OCI-LY3 (cell line): Measurements from ENCODE around the gene DCHS2.

Experiments
- H2AFZ ChIP-seq: fragments of 200-600, 300-600 bp; shearing (Covaris generic); 2 replicates; pipeline ENCODE4 v1.6.0; 2014; ENCODE audit warnings: antibody characterized with exemption, low read depth, low read length
- H3K27ac ChIP-seq: fragments of 200-600, 300-600 bp; sonication (generic); 2 replicates; pipeline ENCODE4 v1.5.1; 2014; ENCODE audit warnings: mild to moderate bottlenecking, low read length, moderate library complexity, mixed read lengths
- H3K27me3 ChIP-seq: fragments of 200-600, 300-600 bp; sonication (generic); 2 replicates; pipeline ENCODE4 v1.6.1; 2014; ENCODE audit warnings: low read depth, low read length, mixed read lengths
- H3K36me3 ChIP-seq: fragments of 200-600, 300-600 bp; sonication (generic); replicated peaks from 2 replicates; pipeline ENCODE3; 2014; ENCODE audit warnings: low read depth, low read length, mixed read lengths
- H3K4me1 ChIP-seq: fragments of 300-600, 200-600 bp; sonication (generic); 2 replicates; pipeline ENCODE4 v1.6.1; 2014; ENCODE audit warnings: low read length, mixed read lengths
- H3K4me2 ChIP-seq: fragments of 200-600, 300-600 bp; sonication (generic); 2 replicates; pipeline ENCODE4 v1.6.1; 2014; ENCODE audit warnings: low read length, mixed read lengths
- H3K4me3 ChIP-seq: fragments of 300-600, 200-600 bp; sonication (generic); 2 replicates; pipeline ENCODE4 v1.5.1; 2014; ENCODE audit warnings: antibody characterized with exemption, mild to moderate bottlenecking, low read length, moderate library complexity
- H3K79me2 ChIP-seq: fragments of 300-600, 200-600 bp; shearing (Covaris generic); 2 replicates; pipeline ENCODE4 v1.6.1; 2014; ENCODE audit warnings: mild to moderate bottlenecking, low read length, mixed read lengths
- H3K9ac ChIP-seq: fragments of 300-600, 200-600 bp; shearing (Covaris generic); 2 replicates; pipeline ENCODE4 v1.6.0; 2014; ENCODE audit warnings: mild to moderate bottlenecking, low read length, moderate library complexity
- H3K9me3 ChIP-seq: fragments of 200-600, 300-600 bp; shearing (Covaris generic); 2 replicates; pipeline ENCODE4 v1.6.1; 2014; ENCODE audit warnings: low read length, mixed read lengths; ENCODE audit not compliant: insufficient read depth
- H4K20me1 ChIP-seq: fragments of 200-600, 300-600 bp; sonication (generic); 2 replicates; pipeline ENCODE4 v1.6.1; 2016; ENCODE audit warnings: low read length, mixed read lengths; ENCODE audit not compliant: insufficient read depth
- EZH2phosphoT487 ChIP-seq: fragments of 200-600 bp; shearing (Covaris generic); IDR thresholded peaks from 2 replicates; pipeline ENCODE4 v1.6.1; 2018; ENCODE audit warnings: antibody characterized with exemption, mixed run types, low read depth
- TF ChIP-seq, protein P1 (sequence below): fragments of 200-600, 300-600 bp; sonication (generic); IDR thresholded peaks from 2 replicates; pipeline ENCODE4 v1.5.1; 2014; ENCODE audit warnings: antibody characterized with exemption, low read length, low read depth

The DCHS2 gene

DNA sequence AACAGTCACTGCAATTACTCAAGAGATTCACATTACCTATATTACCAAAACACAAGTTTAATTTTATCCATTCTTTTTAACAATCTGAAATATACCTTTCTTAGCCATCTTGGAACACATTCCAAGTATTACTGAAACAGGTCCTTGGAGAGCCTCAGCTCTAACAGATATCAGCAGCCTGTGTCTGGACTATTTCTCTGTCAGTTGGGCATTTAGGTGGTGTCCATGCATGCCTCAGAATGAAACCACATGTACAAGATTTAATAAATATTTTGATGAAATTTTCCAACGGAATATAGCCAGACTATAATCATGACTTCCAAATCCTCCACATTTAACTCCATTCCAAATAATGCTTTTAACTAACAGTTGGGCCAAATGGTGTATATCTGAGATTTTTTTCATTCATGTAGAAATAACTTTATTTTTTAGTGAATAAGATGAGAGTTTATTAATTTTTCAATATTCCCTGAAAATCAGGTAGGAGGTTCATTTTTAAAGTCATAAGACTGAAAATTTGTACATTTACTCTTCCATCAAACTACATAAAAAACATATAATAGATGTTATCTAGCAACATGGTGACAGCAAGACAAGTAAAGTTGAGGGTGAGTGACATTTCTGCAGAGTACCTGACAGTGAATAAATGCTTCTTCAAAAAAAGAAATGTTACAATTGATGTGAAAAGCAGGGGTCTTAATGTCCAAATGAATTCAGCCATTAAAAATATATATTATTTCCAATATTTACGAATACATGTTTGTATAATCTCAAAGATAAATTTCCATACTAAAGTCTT lies 174.2 kb downstream of the DCHS2 start:
- Histone ChIP-seq H3K9me3 (no peaks in the 10 kb centered on the region), H4K20me1 (no peaks in the 10 kb centered on the region), H3K36me3 (no peaks in the 10 kb centered on the region), H3K27ac (no peak overlapping the region), H3K79me2 (no peaks in the 10 kb centered on the region), H3K4me3 (no peak overlapping the region), H3K4me1 (peaks cover 3% of the 10 kb centered on the region; the same call in 1 of the 2 replicates), H3K9ac (no peak overlapping the region), H2AFZ (no peak overlapping the region), H3K27me3 (no peaks in the 10 kb centered on the region), H3K4me2 (no peak overlapping the region)
- no peak for TF ChIP-seq EZH2phosphoT487
- TF ChIP-seq, protein P1, sequence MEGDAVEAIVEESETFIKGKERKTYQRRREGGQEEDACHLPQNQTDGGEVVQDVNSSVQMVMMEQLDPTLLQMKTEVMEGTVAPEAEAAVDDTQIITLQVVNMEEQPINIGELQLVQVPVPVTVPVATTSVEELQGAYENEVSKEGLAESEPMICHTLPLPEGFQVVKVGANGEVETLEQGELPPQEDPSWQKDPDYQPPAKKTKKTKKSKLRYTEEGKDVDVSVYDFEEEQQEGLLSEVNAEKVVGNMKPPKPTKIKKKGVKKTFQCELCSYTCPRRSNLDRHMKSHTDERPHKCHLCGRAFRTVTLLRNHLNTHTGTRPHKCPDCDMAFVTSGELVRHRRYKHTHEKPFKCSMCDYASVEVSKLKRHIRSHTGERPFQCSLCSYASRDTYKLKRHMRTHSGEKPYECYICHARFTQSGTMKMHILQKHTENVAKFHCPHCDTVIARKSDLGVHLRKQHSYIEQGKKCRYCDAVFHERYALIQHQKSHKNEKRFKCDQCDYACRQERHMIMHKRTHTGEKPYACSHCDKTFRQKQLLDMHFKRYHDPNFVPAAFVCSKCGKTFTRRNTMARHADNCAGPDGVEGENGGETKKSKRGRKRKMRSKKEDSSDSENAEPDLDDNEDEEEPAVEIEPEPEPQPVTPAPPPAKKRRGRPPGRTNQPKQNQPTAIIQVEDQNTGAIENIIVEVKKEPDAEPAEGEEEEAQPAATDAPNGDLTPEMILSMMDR, result no peak

DNA sequence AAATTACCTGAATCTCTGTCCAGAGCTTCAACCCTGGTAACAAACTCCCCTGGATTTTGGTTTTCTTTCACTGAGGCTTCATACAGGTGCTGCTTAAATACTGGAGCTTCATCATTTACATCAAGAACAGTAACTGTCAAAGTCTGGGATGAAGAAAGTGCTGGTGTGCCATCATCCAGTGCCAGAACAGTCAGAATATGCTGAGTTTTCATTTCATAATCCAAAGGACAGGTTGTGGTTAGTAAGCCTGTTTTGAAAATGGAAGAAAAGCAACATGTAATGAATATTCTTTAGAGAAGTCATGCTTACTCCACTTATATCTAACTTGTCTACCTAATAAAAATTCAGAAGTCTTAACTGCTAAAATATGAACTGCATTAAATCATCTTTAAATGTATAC lies 175.9 kb downstream of the DCHS2 start:
- Histone ChIP-seq H3K36me3 (no peaks in the 10 kb centered on the region), H2AFZ (no peak overlapping the region), H3K27ac (no peak overlapping the region), H3K4me1 (peaks cover 3% of the 10 kb centered on the region; the same call in 1 of the 2 replicates), H3K9me3 (no peaks in the 10 kb centered on the region), H4K20me1 (no peaks in the 10 kb centered on the region), H3K4me2 (no peak overlapping the region), H3K79me2 (no peaks in the 10 kb centered on the region), H3K9ac (no peak overlapping the region), H3K27me3 (no peaks in the 10 kb centered on the region), H3K4me3 (no peak overlapping the region)
- TF ChIP-seq, protein P1, result no peak
- no peak for TF ChIP-seq EZH2phosphoT487

DNA sequence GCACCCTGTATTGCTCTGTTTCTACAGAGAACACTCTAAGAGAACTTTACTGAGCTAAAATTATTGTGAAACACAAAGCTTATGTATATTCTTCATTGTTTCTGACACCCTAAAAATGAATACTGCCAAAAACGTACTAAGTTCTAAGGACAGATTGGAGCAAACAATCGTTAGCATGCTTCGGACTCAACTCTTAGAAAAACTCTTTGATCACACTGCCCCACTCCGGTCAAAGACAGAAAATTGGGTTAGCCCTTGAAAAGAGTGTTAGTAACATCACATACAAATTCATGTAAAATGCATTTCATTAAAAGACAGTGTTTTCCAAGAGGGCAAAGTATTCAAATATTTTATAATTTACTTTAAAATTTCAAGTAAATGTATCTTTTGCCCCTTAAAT lies 177.4 kb downstream of the DCHS2 start:
- Histone ChIP-seq H3K4me1 (peaks cover 3% of the 10 kb centered on the region; the same call in 1 of the 2 replicates), H2AFZ (no peak overlapping the region), H3K27me3 (no peaks in the 10 kb centered on the region), H3K36me3 (no peaks in the 10 kb centered on the region), H3K4me2 (peak overlapping the region; percentile 36), H3K27ac (no peak overlapping the region), H3K9ac (no peak overlapping the region), H4K20me1 (no peaks in the 10 kb centered on the region), H3K4me3 (no peak overlapping the region), H3K79me2 (no peaks in the 10 kb centered on the region), H3K9me3 (no peaks in the 10 kb centered on the region)
- TF ChIP-seq, protein P1, result peak; percentile 76
- TF ChIP-seq EZH2phosphoT487, result no peak

DNA sequence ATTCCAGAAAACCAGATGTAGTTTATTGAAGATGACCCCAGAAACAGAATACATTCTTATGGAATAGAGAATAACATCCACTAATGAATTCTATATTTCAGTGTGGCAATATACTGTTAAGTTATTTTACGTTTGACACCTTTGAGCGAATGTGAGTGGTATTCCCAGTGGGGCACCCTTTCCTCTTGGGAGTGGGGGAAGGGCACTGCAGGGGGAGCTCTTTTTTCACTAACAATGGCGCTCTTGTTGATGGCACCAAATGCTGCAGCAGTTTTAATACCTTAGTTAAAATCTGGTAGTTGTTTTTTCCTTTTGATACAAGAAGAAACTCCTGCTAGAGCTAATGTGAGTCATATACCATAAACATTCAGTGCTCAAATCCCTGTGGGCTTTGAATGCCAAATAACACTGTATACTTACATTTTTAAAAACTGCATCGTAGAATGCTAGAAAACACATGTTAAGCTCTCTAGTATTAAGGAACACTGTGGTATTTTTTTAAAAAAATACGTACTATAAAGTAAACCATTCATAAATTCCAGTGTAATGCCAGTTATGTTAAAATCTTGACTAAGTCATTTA lies 178.5 kb downstream of the DCHS2 start:
- H3K4me3 ChIP-seq, result no peak overlapping the region
- H3K9me3 ChIP-seq, result no peaks in the 10 kb centered on the region
- TF ChIP-seq, protein P1, result no peak
- no peak for TF ChIP-seq EZH2phosphoT487
- H3K4me1 ChIP-seq, result peaks cover 3% of the 10 kb centered on the region; the same call in 1 of the 2 replicates
- H3K79me2 ChIP-seq, result no peaks in the 10 kb centered on the region
- H3K9ac ChIP-seq, result no peak overlapping the region
- H4K20me1 ChIP-seq, result no peaks in the 10 kb centered on the region
- no peak overlapping the region for H3K27ac ChIP-seq
- H3K36me3 ChIP-seq, result no peaks in the 10 kb centered on the region
- no peak overlapping the region for H3K4me2 ChIP-seq
- H3K27me3 ChIP-seq, result no peaks in the 10 kb centered on the region
- no peak overlapping the region for H2AFZ ChIP-seq
